PC-9 (cell line): ENCODE results near the gene PDK2. TPM values are rescaled to one million over a fixed set of nuclear protein-coding genes. Genes with fewer than 3 reads are reported as not detected.

Source experiments
- BruUV-seq: library from RNA; stranded (reverse); fragments of 400-500 nt; replicated peaks from 2 replicates; lab custom pipeline; 2021; lab: Mats Ljungman, UMichigan
- CTCF ChIA-PET: fragments of 300-600 bp; sonication (Branson Sonifier 250); formaldehyde crosslinking; loops from one replicate; lab custom pipeline; 2022; ENCODE audit warnings: antibody characterized with exemption; lab: Charles Lee
- POLR2A ChIA-PET: fragments of 300-600 bp; sonication (Branson Sonifier 250); formaldehyde crosslinking; loops from one replicate; lab custom pipeline; 2022; ENCODE audit warnings: antibody characterized with exemption; ENCODE audit not compliant: unreplicated experiment; lab: Charles Lee
- DNase-seq, 2 experiments: peaks; one replicate each; pipeline versions ENCODE4 v3.0.0 to v3.0.0-alpha.2; 2015 to 2022; ENCODE audit warnings: mixed read lengths in 1 of 2
- H2AFZ ChIP-seq: fragments of 200-600 bp; sonication (generic); 2 replicates; pipeline ENCODE4 v1.8.1; 2017; ENCODE audit warnings: antibody characterized with exemption
- H3F3A ChIP-seq: fragments of 200-600 bp; sonication (generic); 2 replicates; pipeline ENCODE4 v1.8.1; 2017; ENCODE audit warnings: antibody characterized with exemption, mild to moderate bottlenecking, low read depth; ENCODE audit not compliant: insufficient read depth
- H3K27ac ChIP-seq: fragments of 200-600 bp; sonication (generic); 2 replicates; pipeline ENCODE4 v1.6.1; 2016; ENCODE audit warnings: mixed run types
- H3K27me3 ChIP-seq: fragments of 200-600 bp; sonication (generic); 2 replicates; pipeline ENCODE4 v1.6.1; 2016; ENCODE audit warnings: low read depth, mixed run types; ENCODE audit not compliant: insufficient read depth
- H3K36me3 ChIP-seq: fragments of 200-600 bp; sonication (generic); 2 replicates; pipeline ENCODE4 v1.6.1; 2016; ENCODE audit warnings: low read depth, mixed run types
- H3K4me1 ChIP-seq: fragments of 200-600 bp; sonication (generic); replicated peaks from 2 replicates; pipeline ENCODE4 v1.6.1; 2016; ENCODE audit warnings: mixed run types; ENCODE audit not compliant: insufficient read depth
- H3K4me2 ChIP-seq: fragments of 200-600 bp; sonication (generic); 2 replicates; pipeline ENCODE4 v1.6.1; 2017; ENCODE audit warnings: mixed run types
- H3K4me3 ChIP-seq: fragments of 200-600 bp; sonication (generic); 2 replicates; pipeline ENCODE4 v1.6.1; 2016; ENCODE audit warnings: mixed run types
- H3K79me2 ChIP-seq: fragments of 200-600 bp; sonication (generic); 2 replicates; pipeline ENCODE4 v1.6.1; 2017; ENCODE audit warnings: low read depth, mixed run types
- H3K9me2 ChIP-seq: fragments of 200-600 bp; sonication (generic); 2 replicates; pipeline ENCODE4 v1.8.1; 2017; ENCODE audit warnings: mild to moderate bottlenecking; ENCODE audit not compliant: insufficient read depth
- H3K9me3 ChIP-seq: fragments of 200-600 bp; sonication (generic); 2 replicates; pipeline ENCODE4 v1.8.1; 2016; ENCODE audit warnings: low read depth; ENCODE audit not compliant: insufficient read depth
- H4K20me1 ChIP-seq: fragments of 200-600 bp; sonication (generic); 2 replicates; pipeline ENCODE4 v1.8.1; 2017; ENCODE audit not compliant: insufficient read depth
- CTCF ChIP-seq: fragments of 200-600 bp; sonication (generic); conservative IDR thresholded peaks from 2 replicates; pipeline ENCODE4 v1.6.1; 2017; ENCODE audit warnings: mixed run types, antibody characterized with exemption, mild to moderate bottlenecking, moderate library complexity
- EZH2 ChIP-seq: fragments of 200-600 bp; sonication (generic); IDR thresholded peaks from 2 replicates; pipeline ENCODE4 v1.8.0; 2017; ENCODE audit warnings: antibody characterized with exemption, low read depth
- intact Hi-C: fragments of 100-400 bp; cut with micrococcal nuclease; formaldehyde crosslinking; loops from one replicate; pipeline ENCODE4 v1.10.0; 2022; ENCODE audit not compliant: unreplicated experiment
- total RNA-seq: library from RNA; stranded (reverse); gene quantifications from 2 replicates; pipeline ENCODE4 v1.2.3, GENCODE V29; 2021

Gene PDK2
- total RNA-seq, 1 experiment from 2014 or later: 58.7 TPM

- Histone ChIP-seq H3K9me3 (no peaks in the 10 kb centered on the region), H3K36me3 (peaks cover 38% of the 10 kb centered on the region), H4K20me1 (peaks cover 17% of the 10 kb centered on the region), H3F3A (peaks cover 93% of the 10 kb centered on the region), H3K27ac (peak within 1 kb of the TSS; percentile 97), H3K4me1 (peaks cover 69% of the 10 kb centered on the region), H3K4me2 (peak within 1 kb of the TSS; percentile 92), H3K79me2 (peaks cover 66% of the 10 kb centered on the region), H3K4me3 (peak within 1 kb of the TSS; percentile 79), H3K9me2 (no peaks in the 10 kb centered on the region), H2AFZ (no peak within 1 kb of the TSS), H3K27me3 (no peaks in the 10 kb centered on the region)
- intact Hi-C loops: loop anchor here (1.0 to 2.0 kb wide), 4 partner anchors 9 to 39 kb away; partner anchors contain the start of gene PDK2
- ChIA-PET POLR2A (interaction anchor here (0.5 to 2.8 kb wide), 7 partner anchors 9 to 1163 kb away, joined by 3 to 55 read pairs (median 6); partner anchors contain the start of gene ATP5MC1), CTCF (interaction anchor here (1.1 to 2.0 kb wide), 2 partner anchors 28 to 39 kb away, joined by 4 to 13 read pairs; no protein-coding TSS in a partner anchor)
- BruUV-seq: no TSS peak
- DNase-seq: peak; percentile 96 to 97
- peak; percentile 12; the same call in 1 of the 2 replicates for TF ChIP-seq CTCF
- no peak for TF ChIP-seq EZH2
These were observed 39.5 kb upstream of the PDK2 start, which contains the start of gene ITGA3 for GRCh38 chr17:50055426-50056216. ITGA3 (plus strand) TSS chr17:50056110; CDS start chr17:50056440, 330 bp downstream.

- no peaks in the 10 kb centered on the region for H3K9me3 ChIP-seq
- ChIA-PET POLR2A (interaction anchor here (0.5 to 2.8 kb wide), 9 partner anchors 8 to 117 kb away, joined by 3 to 55 read pairs (median 6); no protein-coding TSS in a partner anchor), CTCF (interaction anchor here (1.1 to 2.0 kb wide), 2 partner anchors 29 to 38 kb away, joined by 4 to 13 read pairs; no protein-coding TSS in a partner anchor)
- H3K36me3 ChIP-seq: peaks cover 41% of the 10 kb centered on the region
- BruUV-seq: no TSS peak
- no peak for TF ChIP-seq EZH2
- TF ChIP-seq CTCF: peak; percentile 30; the same call in 1 of the 2 replicates
- peak overlapping the region; percentile 92 for H3K4me2 ChIP-seq
- H3K27ac ChIP-seq: peak overlapping the region; percentile 97
- no peaks in the 10 kb centered on the region for H3K9me2 ChIP-seq
- H3F3A ChIP-seq: peaks cover 96% of the 10 kb centered on the region
- DNase-seq: peak; percentile 51 to 57
- peaks cover 74% of the 10 kb centered on the region for H3K79me2 ChIP-seq
- H4K20me1 ChIP-seq: peaks cover 17% of the 10 kb centered on the region
- no peak overlapping the region for H2AFZ ChIP-seq
- no peaks in the 10 kb centered on the region for H3K27me3 ChIP-seq
- intact Hi-C loops: no loop called here
- peak overlapping the region; percentile 79 for H3K4me3 ChIP-seq
- peaks cover 69% of the 10 kb centered on the region for H3K4me1 ChIP-seq
These were observed 38.8 kb upstream of the PDK2 start for GRCh38 chr17:50056217-50056960.

- Histone ChIP-seq H3K27me3 (no peaks in the 10 kb centered on the region), H2AFZ (no peak overlapping the region), H3K9me3 (no peaks in the 10 kb centered on the region), H3K4me3 (peak overlapping the region; percentile 79), H3K79me2 (peaks cover 78% of the 10 kb centered on the region), H3K4me2 (peak overlapping the region; percentile 92), H3K36me3 (peaks cover 41% of the 10 kb centered on the region), H3K27ac (peak overlapping the region; percentile 97), H4K20me1 (peaks cover 17% of the 10 kb centered on the region), H3K4me1 (peaks cover 69% of the 10 kb centered on the region), H3F3A (peaks cover 96% of the 10 kb centered on the region), H3K9me2 (no peaks in the 10 kb centered on the region)
- ChIA-PET POLR2A (interaction anchor here (0.5 to 2.8 kb wide), 5 partner anchors 17 to 54 kb away, joined by 3 to 55 read pairs (median 5); no protein-coding TSS in a partner anchor), CTCF (interaction anchor here (2.0 kb wide), 1 partner anchor 30 kb away, joined by 13 read pairs; no protein-coding TSS in a partner anchor)
- intact Hi-C loops: no loop called here
- TF ChIP-seq CTCF (no peak), EZH2 (no peak)
- BruUV-seq: no TSS peak
- peak in 1 of 2 experiments; percentile 44 for DNase-seq
These were observed 38.2 kb upstream of the PDK2 start for GRCh38 chr17:50056961-50057330.
